H1 (cell line): ENCODE results near the gene STK40. TPM values are rescaled to one million over a fixed set of nuclear protein-coding genes. Genes with fewer than 3 reads are reported as not detected.

Source experiments
- EGR1 ChIP-seq: IDR thresholded peaks from 2 replicates; pipeline ENCODE4 v1.6.1; 2011; ENCODE audit warnings: low read depth, low read length, borderline replicate concordance
- TEAD4 ChIP-seq: IDR thresholded peaks from 2 replicates; pipeline ENCODE4 v1.6.1; 2012; ENCODE audit warnings: low read depth, low read length, inconsistent platforms, mixed read lengths
- polyA plus RNA-seq, 7 experiments: library from polyadenylated mRNA; depleted of rRNA in 3 of 7; stranded (reverse) in 5 of 7; unstranded in 2 of 7; fragments of >200 nt in 5 of 7; fragments of 200-250 nt in 2 of 7; gene quantifications; 1 replicate in 5 of 7; 2 replicates in 1 of 7; 4 replicates in 1 of 7; pipeline versions ENCODE4 v1.2.1 to v1.2.3, GENCODE V29; 2011 to 2013; ENCODE audit warnings: missing spikeins in 2 of 7, mixed read lengths in 2 of 7
- total RNA-seq: library from RNA; stranded (reverse); fragmentation: NEBNext Ultra II Directional; extraction: Animal tissue kit (Norgen Biotek cat#: 25700); gene quantifications from 2 replicates; pipeline ENCODE4 v1.2.1, GENCODE V29; 2021

The STK40 gene
- total and polyA plus RNA-seq, 2 of the 8 experiments (the other 6 are each of a cell fraction or from before 2014, with no cell fraction given), result 13.6 to 28.6 TPM

GRCh38 chr1:36411674-36412648 lies 26.2 kb upstream of the STK40 start (continued):
- TF ChIP-seq EGR1, result no peak
- no peak for TF ChIP-seq TEAD4
